ENCODE results near the gene MMS22L.

Gene MMS22L

DNA sequence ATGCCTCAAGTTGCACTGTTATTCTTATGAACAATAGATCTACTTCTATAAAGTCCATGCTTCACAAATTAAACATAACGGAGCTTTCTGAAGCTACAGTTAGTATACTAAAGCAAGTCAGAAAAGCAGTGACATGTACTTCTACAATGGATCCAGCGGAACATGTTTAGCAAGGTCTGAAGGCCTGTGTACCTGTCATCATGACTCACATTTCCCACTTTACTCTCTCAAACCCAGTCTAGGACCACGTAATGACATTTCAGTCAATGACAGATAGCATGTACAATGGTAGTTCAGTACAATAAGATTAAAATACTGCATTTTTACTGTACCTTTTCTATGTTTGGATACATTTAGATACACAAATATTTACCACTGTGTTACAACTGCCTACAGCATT, 132.1 kb downstream of the MMS22L start:
- in situ Hi-C loops (cut with HindIII; ENCODE audit: low sequenced_read_pairs): no loop called here

DNA sequence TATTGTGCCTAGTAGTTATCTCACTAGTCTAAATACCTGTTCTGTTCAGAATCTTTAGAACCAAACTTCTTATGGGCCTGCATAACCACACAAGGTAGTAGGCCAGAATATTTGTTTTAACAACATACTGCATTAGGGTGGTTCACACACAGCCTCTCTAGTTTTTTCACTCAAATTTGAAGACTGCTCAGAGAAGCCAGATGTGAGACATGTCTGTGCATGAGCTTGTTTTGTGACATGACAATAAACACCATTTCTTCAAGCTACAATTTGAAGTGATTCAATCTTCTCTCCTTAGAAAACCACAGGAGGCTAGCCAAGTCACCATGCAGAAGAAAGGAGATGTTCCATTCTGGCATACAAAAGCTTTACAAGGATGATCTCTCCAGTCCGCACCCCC, 135.6 kb downstream of the MMS22L start:
- in situ Hi-C loops (cut with HindIII; ENCODE audit: low sequenced_read_pairs): no loop called here

DNA sequence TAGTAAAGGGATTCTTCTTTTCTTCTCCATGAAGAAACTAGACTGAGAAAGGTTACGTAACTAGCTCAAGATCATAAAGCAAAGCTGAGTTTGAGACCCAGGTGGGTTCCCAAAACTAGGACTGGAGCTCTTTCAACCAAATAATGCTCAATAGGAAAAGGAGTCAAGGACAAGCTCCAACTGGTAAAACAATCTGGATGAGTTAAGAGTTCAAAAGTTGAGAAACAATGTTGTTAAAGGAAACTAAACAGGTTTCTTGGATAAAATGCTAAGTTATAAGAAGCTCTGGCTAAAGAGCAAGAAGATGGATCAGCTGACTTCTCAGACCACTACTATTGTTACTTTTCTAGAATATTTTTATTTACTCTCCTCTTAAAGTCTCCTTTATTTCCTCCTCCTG, 137.3 kb downstream of the MMS22L start:
- in situ Hi-C loops (cut with HindIII; ENCODE audit: low sequenced_read_pairs): no loop called here

DNA sequence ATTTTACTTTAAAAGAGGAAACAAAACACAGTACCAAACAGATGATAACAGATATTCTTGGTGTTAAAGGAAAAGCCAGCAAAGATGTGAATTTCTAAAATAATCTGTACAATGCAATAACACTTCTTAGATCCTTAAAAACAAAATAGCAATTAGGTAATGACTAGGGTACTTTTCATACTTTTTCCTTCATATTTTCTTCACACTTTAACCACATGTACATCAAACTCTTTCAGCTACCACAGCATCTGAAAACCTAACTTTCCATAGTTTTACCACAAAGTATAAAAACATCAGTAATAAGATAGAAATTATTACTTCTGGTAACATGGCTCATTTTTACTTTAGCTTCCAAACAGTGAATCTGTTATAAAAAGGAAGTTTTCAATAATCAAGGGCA, 141.3 kb downstream of the MMS22L start:
- in situ Hi-C loops (cut with HindIII; ENCODE audit: low sequenced_read_pairs): no loop called here

DNA sequence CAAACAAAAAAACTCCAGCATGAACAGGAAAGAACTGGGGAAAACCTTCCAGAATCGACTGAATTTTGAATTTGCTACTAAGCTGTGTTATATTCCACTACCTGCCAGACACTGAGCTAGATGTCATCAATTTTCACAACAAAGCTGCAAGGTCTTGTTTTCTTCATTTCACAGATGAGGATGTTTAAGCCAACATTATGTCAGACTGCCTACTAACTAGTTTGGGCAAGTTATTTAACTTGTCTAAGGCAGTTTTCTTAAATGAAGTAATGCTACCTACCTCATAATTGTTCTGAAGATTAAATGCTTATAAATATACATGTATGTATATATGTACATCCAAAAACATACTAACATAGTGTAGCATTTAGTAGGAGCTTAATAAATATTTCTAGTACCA, 144.4 kb downstream of the MMS22L start:
- in situ Hi-C loops (cut with HindIII; ENCODE audit: low sequenced_read_pairs): no loop called here

DNA sequence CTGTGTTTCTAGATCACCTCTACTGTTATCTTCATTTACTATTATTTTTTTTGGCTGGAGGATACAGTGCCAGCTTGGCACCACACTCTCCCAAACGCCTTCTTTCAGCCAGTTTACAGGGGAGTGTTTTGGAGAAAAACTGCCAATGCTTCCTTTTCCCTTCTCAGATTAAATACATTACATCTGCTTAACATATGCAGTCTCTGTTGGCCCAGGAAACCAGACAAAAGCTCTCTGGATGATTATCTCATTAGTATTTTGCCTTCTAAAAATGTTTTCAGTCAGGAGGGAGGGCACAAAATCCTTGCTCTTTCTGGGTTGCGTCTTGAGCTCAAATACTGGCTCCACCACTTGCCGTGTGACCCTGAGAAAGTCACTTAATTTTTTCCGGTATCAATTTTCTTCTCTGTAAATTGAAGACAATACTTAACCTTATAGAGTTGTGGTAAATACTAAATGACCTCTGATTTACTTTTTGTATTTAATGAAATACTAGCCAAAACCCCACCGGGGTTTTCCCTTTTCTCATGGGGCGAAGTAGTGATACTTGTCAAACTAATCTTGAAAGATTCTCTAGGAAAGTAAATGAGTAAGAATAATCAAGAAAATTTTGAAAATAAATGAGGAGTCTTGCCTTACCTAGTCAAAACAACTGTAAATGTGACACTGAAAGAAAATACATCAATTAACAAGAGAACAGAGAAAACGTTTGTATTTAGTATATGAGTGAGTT, 146.2 kb downstream of the MMS22L start:
- in situ Hi-C loops (cut with HindIII; ENCODE audit: low sequenced_read_pairs): no loop called here

DNA sequence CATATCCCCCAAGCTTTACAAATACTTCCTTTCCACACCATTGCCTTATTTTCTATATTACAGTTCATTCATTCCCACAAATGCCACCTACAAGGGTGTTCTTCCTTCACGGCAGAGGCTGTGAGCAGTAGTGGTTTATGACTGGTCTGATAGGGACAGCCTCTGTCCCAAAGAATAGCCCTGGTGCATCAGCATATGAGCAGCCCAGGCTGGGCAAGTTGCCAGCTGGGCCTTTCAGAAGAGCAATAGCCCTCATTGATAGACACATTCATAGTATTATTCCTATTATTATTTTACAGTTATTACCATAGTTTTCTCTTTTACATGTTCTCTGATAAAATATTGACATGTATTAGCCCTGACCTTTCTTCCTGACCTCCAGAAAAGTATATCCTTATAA, 149.9 kb downstream of the MMS22L start:
- in situ Hi-C loops (cut with HindIII; ENCODE audit: low sequenced_read_pairs): no loop called here

DNA sequence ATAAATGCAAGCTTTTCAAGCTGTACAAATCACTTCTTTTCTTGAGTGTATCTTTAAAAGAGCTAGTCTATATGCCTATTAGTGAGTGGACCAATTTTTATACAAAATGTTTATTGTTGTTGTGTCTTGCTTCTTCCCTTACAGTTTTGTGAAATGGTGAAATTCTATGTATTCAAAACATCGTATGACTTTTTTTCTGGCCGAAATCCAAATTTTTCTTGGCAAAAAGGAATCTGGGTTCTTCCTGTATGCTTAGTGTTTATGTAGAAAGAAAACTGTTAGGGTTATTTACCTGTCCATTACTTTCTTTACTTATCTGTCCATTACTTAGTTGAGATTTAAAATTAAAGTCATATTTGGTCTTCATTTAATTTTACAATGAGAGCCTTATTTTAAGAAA, 153.9 kb downstream of the MMS22L start:
- in situ Hi-C loops (cut with HindIII; ENCODE audit: low sequenced_read_pairs): no loop called here

DNA sequence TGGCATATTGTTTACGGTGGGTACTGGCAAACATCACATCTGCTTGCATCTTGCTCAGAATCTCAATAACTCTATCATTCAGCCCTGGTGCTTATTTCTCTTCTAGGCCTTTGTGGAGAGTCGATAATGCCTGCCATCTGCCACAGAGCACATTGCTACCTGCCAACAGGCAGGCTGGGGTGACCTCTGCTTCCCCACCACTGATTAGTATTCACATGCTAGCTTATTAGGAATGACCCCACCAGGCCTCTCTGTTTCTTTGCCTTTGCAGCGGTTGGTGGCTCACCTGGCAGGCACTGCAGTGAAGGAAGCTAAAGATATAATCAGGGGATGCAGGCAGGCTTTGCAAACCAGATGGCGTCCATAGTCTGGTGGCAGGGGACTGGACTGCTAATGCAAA, 154.5 kb downstream of the MMS22L start:
- in situ Hi-C loops (cut with HindIII; ENCODE audit: low sequenced_read_pairs): no loop called here

DNA sequence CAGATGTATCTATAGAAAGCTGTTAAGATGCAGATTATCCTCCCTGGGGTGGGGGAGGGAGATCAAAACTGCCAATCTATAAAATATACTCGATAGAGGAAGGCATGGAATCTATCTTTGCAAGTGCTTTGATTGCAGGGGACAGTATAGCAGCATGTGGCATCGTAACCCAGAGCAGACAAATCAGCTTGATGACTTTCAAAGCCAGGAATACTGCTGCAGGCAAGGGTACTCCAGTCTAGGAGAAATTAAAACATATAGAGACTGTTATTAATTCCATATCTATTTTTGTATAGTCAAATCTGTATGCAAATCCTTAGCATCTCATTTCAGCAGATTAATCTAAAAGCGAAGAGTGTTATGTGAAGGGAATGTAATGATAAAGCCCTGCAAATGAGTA, 159.4 kb downstream of the MMS22L start:
- in situ Hi-C loops (cut with HindIII; ENCODE audit: low sequenced_read_pairs): no loop called here

DNA sequence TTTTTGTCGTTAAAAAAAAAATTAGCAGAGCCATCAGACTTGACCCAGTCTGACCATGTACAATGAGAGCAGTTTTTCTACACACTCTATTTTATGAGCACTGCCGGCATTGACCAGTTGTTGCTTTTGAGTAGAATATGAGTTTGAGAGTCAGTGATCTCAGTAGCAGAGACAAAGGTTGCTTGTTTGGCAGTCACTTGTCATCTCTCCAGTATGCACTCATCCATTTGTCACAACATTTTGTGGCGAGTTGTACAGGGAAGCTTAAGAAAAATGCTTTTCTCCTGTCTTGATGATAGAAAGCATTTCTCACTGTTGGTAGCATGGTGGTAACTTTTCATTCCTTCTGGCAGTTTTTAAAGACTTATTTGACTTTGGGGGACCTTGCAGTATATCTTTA, 159.9 kb downstream of the MMS22L start:
- in situ Hi-C loops (cut with HindIII; ENCODE audit: low sequenced_read_pairs): no loop called here

DNA sequence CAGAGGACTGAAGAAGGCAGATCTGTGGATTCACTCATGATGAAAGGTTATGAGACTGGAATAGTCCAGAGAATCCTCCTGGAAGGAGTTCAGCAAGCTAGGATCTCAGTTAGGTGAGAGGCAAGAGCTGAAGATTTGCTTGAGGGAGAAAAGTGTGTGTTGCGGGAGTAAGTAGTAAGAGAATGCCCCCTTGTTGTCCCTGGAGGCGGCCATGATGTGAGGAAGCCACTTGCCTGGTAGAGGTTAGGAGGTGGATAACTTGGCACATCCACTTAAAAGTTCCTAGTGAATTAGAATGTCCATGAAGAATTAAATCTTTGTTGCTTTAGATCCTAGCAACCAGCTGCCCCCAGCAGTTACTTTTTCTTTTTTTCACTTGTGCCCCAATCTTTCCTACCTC, 162.5 kb downstream of the MMS22L start:
- in situ Hi-C loops (cut with HindIII; ENCODE audit: low sequenced_read_pairs): no loop called here

DNA sequence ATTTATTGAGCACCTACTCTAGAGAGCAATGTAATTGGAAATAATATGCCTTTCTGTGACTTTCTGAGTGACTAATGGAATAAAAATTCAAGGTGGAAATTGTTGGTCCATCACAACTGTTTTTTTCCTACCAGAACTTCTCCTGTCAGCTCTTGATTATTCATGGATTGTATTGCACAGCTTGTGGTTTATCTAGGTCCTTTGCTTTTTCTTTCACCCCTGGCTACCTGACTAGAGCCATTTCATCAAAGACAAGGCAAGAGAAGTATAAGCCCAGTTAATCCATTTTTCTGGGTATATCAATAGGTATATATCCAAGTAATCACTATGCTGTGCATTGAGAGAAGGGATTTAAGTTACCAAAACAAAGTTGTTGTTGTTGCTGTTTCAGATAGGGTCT, 168.4 kb downstream of the MMS22L start:
- in situ Hi-C loops (cut with HindIII; ENCODE audit: low sequenced_read_pairs): no loop called here

DNA sequence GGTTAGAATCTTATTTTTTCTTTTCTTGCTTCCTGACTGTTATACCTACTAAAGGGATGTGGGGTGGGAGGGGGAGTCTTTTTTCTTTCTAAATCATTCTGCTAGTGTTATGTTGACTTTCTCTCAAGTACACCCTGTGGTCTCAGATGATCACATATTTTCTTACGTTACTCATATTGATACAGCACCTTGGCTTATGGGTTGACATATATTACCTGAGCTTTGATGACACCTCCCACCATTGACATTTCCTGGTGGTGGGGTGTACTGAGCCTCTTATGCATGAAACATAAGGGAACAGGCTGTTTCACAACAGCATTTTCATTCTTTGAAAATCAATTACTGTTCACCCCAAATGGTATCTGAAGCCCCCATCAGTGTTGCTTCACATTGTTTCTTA, 169.8 kb downstream of the MMS22L start:
- in situ Hi-C loops (cut with HindIII; ENCODE audit: low sequenced_read_pairs): no loop called here

DNA sequence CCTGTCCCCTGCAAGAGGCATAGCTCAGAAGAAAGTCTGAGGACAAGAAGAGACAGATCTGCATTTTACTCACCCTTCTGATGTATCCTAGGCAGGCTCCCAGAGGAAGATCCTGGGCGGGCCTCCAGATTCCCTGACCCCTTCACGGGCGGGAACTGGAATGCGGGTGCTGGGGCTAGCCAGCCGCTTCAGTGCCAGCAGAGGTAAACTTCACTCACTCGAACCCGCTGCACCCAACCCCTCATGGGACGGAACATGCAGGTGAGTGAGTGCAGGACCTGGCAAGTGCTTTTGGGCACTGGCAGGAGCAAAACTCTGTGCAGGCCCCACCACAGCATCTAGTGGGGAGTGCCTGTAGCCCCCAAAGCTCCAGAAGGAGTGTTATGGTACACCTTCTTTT, 171.8 kb downstream of the MMS22L start:
- in situ Hi-C loops (cut with HindIII; ENCODE audit: low sequenced_read_pairs): no loop called here

DNA sequence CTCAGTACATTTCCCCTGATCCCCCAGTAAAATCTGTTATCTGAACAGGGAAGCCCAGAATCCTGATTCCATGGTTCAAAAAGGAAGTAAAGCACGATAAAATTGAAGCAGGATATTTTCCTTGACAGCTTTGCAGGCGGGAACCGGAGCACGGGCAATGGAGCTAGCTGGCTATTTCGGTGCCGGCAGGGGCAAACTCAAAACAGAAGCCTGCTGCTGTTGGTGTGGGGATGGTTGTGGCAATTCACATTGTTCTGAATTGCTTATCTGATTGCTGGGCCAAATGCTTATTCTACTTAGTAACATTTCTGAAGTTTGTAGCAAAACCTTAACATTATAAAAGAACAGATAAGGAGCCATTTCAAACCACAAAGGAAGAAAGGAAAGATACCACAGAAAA, 172.4 kb downstream of the MMS22L start:
- in situ Hi-C loops (cut with HindIII; ENCODE audit: low sequenced_read_pairs): no loop called here

DNA sequence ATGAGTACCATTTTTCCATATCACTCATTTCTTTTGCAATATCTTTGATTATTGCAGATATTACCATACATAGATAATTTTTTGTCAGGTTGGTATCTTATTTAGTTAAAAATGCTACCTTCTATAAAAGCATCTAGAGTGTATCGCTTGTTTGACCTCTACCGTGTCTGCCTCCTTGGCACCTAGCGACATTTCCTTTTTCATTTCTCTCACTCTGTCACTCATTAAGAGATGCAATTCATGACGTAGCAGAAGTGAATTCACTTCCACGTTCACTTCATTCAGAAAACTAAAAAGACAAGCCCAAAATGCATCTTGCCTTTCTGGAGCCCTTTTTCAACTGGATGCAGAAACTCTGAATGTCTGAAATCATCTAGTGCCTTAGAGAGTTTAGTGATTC, 172.9 kb downstream of the MMS22L start:
- in situ Hi-C loops (cut with HindIII; ENCODE audit: low sequenced_read_pairs): no loop called here

DNA sequence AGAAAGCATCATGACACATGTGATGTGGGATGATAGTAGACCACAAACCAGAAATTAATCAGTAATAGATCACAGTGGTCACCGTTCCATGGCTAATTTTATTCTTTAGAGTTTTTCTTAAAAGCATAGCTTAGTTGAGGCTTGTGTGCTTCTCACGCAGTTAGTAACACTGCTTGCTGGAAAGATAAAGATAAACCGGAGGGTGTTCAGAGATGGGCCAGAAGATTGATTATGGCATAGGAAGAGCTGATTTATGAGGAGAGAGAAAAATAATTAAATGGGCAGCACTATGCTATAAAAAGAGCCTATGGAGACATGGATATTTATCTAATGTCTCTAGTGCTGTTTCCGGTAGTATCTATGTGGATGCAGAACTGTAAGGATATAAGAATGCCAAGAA, 173.6 kb downstream of the MMS22L start:
- in situ Hi-C loops (cut with HindIII; ENCODE audit: low sequenced_read_pairs): no loop called here

DNA sequence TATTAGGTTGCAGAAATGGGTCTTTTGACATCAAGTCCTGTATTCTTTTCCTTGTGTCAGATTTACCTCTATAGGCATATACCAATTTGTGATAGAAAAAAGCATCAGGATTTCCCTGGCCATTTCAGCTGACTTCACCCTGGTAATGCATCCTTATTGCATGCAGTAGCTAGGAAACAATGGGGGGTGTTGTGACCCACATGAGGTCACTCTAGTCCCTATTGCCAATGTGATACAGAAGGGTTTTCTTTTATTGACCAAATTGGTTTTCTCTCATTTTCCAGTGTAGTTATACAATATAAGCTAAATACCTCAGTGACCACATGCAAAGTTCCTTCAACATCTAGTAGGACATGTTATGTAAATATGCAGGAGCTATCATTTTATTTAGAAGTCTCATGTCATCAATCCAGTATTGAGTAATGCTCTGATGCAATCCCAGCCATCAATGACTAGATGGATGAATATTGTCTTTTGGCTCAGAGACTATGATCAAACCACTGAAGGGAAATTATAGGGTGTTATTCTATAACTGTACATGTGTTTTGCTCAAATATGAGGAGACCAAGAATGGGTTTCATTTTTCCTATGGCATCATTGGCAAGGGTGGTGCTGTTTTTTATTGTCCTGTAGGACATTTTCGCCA, 180.7 kb downstream of the MMS22L start:
- in situ Hi-C loops (cut with HindIII; ENCODE audit: low sequenced_read_pairs): no loop called here

DNA sequence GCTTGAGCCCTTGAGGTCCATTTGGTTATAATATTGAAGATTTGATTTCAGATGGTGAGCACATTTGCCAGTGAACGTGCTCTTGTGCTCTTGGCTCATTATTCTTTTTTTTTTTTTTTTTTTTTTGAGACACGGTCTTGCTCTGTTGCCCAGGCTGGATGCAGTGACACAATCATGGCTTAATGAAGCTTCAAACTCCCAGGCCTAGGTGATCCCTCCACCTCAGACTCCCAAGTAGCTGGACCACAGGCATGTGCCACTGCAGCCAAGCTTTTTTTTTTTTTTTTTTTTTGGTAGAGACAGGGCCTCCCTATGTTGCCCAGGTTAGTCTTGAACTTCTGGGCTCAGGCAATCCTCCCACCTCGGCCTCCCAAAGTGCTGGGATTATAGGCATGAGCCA, 182.3 kb downstream of the MMS22L start:
- in situ Hi-C loops (cut with HindIII; ENCODE audit: low sequenced_read_pairs): no loop called here

DNA sequence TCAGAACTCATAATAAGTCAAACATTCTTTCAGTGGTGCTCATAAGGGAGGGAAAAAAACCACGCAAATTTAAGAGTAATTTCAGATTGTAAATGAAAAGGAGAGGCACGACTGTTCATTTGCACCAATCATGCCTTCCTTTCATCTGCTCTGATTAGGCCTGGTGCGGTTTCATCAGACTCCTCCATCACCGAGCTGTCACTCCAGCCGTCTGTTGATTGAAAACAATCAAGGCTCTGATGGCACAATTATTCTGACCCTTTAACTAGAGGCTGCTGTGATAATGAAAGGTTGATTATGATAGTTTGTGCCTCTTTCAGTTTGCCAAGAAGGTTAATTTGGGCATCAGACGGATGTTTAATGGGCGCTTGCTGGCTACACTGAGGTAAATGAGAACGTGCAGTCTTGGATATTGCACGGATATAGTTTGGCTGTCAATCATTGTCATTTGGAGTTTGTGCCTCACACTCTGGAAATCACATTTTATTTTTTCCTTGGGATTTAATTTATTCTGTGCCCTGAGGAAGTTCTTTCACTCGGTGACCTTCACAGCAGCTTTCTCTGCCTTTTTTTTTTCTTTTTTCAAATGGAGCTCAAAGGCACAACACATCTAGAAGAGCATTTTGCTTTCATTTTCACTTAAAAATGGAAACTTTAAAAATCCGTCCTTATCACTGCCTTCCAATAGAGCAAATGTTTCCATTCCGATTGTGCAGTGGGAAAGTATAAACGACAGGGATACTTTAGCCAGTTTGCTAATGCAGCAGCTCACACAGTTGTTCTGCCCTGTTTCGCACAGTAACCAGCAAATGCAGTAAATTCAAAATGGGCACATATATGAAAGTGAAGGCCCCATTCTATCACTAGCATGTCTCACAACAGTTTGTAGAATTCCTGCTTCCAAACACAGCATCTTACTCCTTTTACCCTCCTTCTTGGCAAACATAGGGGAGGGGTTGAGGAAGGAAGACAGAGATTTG, 185.7 kb downstream of the MMS22L start:
- in situ Hi-C loops (cut with HindIII; ENCODE audit: low sequenced_read_pairs): no loop called here

Data from DLD1 (cell line).